NT2/D1 (cell line): ENCODE data around the gene UGT1A10.
A peak's percentile ranks its signal among the peaks of the same experiment; 100 is the strongest.
"Not testable (repeated sequence)": the region's sequence is repeated elsewhere in the genome, so short reads cannot be mapped to it uniquely, and the experiment has no call there.

Source experiments
- DNase-seq: peaks from one replicate; pipeline ENCODE4 v3.0.0-alpha.2; 2011; ENCODE audit warnings: low read depth, low spot score
- H3K27me3 ChIP-seq: 2 replicates; pipeline ENCODE4 v1.6.0; 2011; ENCODE audit warnings: mild to moderate bottlenecking; ENCODE audit not compliant: insufficient read length, insufficient read depth
- H3K36me3 ChIP-seq: 2 replicates; pipeline ENCODE4 v1.6.1; 2011; ENCODE audit warnings: mild to moderate bottlenecking, low read length, mixed read lengths; ENCODE audit not compliant: insufficient read depth, insufficient read length
- H3K4me1 ChIP-seq: 2 replicates; pipeline ENCODE4 v1.5.1; 2011; ENCODE audit not compliant: insufficient read depth, insufficient read length
- H3K4me3 ChIP-seq: 2 replicates; pipeline ENCODE4 v1.5.1; 2011; ENCODE audit warnings: low read depth; ENCODE audit not compliant: insufficient read length
- H3K9ac ChIP-seq: 2 replicates; pipeline ENCODE4 v1.6.0; 2011; ENCODE audit warnings: low read depth; ENCODE audit not compliant: insufficient read length
- H3K9me3 ChIP-seq: 2 replicates; pipeline ENCODE4 v1.5.1; 2011; ENCODE audit warnings: mild to moderate bottlenecking, low read length; ENCODE audit not compliant: insufficient read depth
- SUZ12 ChIP-seq: IDR thresholded peaks from 2 replicates; pipeline ENCODE4 v1.6.1; 2011; ENCODE audit not compliant: insufficient read length, insufficient read depth; ENCODE audit errors: extremely low read depth
- YY1 ChIP-seq: IDR thresholded peaks from 2 replicates; pipeline ENCODE4 v1.6.1; 2011; ENCODE audit not compliant: insufficient read length, insufficient read depth
- ZNF274 ChIP-seq: IDR thresholded peaks from 2 replicates; pipeline ENCODE4 v1.6.1; 2011; ENCODE audit warnings: mild to moderate bottlenecking, low read depth, low read length

UGT1A10 gene

DNA sequence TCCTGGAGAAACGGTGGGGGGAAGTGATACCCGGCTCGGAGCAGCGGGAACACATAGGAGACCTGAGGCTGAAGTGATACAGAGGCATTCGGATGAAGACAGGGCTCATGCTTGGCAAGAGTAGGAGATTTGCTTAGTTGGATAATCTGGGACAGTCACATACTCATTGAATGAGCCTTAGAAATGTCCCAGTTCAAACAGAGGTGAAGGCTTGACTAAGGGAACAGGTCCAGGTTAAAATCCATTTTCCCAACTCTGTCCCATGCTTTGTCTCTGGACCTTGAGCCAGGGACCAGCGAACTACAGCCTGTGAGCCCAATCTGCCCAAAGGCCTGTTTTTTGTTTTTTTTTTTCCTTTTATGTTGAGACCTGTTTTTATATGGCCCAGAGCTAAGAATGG is 57.7 kb downstream of the UGT1A10 start:
- TF ChIP-seq YY1 (no peak), ZNF274 (no peak), SUZ12 (no peak)
- Histone ChIP-seq H3K9ac (no peak overlapping the region), H3K27me3 (no peaks in the 10 kb centered on the region), H3K4me3 (no peak overlapping the region), H3K9me3 (no peaks in the 10 kb centered on the region; the same call in 1 of the 2 replicates), H3K4me1 (no peaks in the 10 kb centered on the region), H3K36me3 (no peaks in the 10 kb centered on the region)
- DNase-seq, result no peak

DNA sequence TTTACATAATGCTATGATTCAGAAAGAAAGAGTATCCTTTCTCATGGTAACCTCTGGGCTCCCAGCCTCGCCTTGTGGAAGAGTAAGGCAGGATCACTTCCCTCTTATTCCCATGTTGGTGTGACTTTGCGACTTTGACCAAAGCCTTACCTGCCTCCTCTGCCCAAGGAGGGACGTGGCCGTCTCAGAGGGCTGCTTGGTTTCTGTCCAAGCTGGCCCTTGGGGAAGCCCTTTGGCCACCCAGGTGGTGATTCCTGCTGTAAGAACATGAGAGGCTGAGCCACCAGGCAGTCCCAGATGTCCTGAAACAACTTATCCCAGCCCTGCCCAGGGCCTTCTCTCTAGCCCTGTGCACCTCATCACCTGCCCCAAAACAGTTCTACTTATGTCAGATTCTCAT is 62.5 kb downstream of the UGT1A10 start:
- H3K36me3 ChIP-seq, result no peaks in the 10 kb centered on the region
- no peaks in the 10 kb centered on the region for H3K9me3 ChIP-seq
- TF ChIP-seq YY1 (no peak), ZNF274 (no peak), SUZ12 (no peak)
- no peak overlapping the region for H3K9ac ChIP-seq
- H3K4me3 ChIP-seq, result no peak overlapping the region
- DNase-seq, result no peak
- H3K27me3 ChIP-seq, result no peaks in the 10 kb centered on the region
- H3K4me1 ChIP-seq, result no peaks in the 10 kb centered on the region

DNA sequence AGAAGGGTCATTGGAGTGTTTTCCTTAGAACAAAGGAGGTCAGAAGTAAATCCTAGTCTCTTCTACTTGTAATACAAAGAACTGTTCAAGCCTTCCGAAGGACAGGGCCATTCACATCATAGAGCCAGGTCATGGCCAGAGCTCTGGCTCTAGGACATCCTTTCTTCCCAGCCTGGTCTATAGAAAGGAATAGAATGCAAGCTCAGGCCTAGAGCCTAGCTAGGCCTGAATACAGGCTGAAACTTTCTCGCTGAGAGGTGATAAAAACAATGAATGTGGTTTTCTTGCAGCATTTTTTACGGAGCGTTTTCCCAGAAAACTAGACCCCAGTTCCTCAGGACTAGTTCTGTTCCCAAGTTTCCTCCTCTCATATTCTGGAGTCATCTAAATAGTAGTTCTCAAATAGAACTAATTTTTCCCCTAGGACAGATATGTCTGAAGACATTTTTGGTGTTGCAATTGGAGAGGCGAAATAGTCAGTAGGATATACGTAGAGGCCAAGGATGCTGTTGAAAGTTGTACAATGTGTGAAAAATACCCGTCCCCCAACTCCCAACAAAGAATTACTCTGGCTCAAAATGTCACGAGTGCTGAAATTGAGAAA is 63.3 kb downstream of the UGT1A10 start:
- no peaks in the 10 kb centered on the region for H3K4me1 ChIP-seq
- no peak overlapping the region for H3K9ac ChIP-seq
- H3K9me3 ChIP-seq, result no peaks in the 10 kb centered on the region
- H3K4me3 ChIP-seq, result no peak overlapping the region
- TF ChIP-seq ZNF274, result no peak
- no peak for TF ChIP-seq YY1
- no peak for TF ChIP-seq SUZ12
- H3K36me3 ChIP-seq, result no peaks in the 10 kb centered on the region
- DNase-seq, result no peak
- H3K27me3 ChIP-seq, result no peaks in the 10 kb centered on the region

DNA sequence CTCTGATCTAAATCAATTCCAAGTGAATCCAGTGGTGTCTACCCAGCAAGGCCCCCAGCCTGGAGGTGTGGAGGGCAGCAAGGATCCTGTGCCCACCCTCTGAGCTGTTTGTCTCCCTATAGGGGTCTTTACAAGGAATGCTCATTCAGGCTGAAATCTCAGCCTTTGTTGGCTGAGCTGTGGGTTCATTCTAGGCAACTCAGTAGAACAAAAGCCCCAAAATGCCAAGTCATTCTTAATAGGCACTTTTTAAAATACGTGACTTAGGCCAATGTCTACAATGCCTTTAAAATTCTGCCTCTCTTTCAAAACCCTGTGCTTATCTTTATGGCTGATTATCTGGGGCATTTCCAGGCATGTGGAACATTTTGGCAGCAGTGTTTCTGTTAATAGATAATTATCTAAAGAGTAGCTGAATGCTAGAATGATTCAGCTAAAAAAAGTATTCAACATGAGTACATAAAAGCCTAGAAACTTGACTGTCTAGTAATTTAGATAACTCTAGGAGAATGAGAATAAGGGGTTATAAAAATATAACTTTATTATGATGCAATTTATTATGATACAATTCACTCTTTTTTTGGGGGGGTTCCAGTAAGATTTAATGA is 63.9 kb downstream of the UGT1A10 start:
- H3K9me3 ChIP-seq, result no peaks in the 10 kb centered on the region
- no peak for TF ChIP-seq SUZ12
- no peak for TF ChIP-seq YY1
- no peak for TF ChIP-seq ZNF274
- no peaks in the 10 kb centered on the region for H3K27me3 ChIP-seq
- H3K4me3 ChIP-seq, result no peak overlapping the region
- peak; percentile 8 for DNase-seq
- H3K9ac ChIP-seq, result no peak overlapping the region
- H3K4me1 ChIP-seq, result no peaks in the 10 kb centered on the region
- no peaks in the 10 kb centered on the region for H3K36me3 ChIP-seq

DNA sequence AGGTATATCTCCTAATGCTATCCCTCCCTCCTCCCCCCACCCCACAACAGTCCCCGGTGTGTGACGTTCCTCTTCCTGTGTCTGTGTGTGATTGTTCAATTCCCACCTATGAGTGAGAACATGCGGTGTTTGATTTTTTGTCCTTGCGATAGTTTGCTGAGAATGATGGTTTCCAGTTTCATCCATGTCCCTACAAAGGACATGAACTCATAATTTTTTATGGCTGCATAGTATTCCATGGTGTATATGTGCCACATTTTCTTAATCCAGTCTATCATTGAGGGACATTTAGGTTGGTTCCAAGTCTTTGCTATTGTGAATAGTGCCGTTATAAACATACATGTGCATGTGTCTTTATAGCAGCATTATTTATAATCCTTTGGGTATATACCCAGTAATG is 64.6 kb downstream of the UGT1A10 start:
- H3K36me3 ChIP-seq, H3K4me1 ChIP-seq, H3K9me3 ChIP-seq, H3K27me3 ChIP-seq, H3K9ac ChIP-seq, DNase-seq, H3K4me3 ChIP-seq: not testable (repeated sequence)

DNA sequence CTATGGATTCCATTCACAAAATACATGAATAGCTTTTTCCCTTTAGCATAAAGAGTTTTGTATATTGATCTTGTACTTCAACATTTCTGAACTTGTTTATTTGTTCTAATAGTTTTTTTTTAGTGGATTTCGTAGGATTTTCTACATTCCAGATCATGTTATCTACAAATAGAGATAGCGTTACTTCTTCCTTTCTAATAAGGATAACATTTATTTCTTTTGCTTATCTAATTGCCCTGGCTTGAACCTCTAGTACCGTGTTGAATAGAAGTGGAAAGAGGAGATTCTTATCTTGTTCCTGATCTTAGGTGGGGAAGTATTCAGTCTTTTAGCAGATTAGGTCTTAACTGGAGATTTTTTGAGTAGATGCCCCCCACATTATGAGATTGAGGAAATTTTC is 66.0 kb downstream of the UGT1A10 start:
- no peaks in the 10 kb centered on the region for H3K4me1 ChIP-seq
- H3K27me3 ChIP-seq, result no peaks in the 10 kb centered on the region
- no peak overlapping the region for H3K9ac ChIP-seq
- DNase-seq, result no peak
- H3K36me3 ChIP-seq, result no peaks in the 10 kb centered on the region
- no peak overlapping the region for H3K4me3 ChIP-seq
- TF ChIP-seq YY1, result no peak
- TF ChIP-seq ZNF274, result no peak
- no peak for TF ChIP-seq SUZ12
- no peaks in the 10 kb centered on the region for H3K9me3 ChIP-seq

DNA sequence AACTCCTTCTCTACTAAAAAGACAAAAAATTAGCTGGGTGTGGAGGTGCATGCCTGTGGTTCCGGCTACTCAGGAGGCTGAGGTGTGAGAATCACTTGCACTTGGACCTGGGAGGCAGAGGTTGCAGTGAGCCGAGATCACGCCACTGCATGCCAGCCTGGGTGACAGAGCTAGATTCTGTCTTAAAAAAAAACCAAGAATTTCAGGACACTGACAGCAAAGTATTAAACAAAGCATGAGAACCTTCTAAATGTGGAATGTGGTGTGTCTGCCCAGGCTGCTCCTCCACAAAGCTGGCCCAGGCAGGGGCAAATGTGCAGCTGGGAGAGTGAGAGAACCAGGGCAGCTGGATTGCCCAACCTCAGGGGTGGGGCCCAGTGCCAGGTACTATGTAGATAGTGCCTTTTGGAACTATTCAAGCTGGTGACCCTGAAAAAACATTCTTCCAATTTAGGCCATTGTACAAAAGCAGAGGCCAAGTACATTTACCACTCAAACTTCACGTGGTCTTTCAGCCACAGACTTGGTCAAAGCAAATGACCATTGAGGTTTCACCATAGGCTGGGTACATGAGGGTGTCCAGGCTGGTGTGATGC is 69.8 kb downstream of the UGT1A10 start:
- H3K4me1 ChIP-seq, result no peaks in the 10 kb centered on the region
- no peak for DNase-seq
- no peaks in the 10 kb centered on the region for H3K36me3 ChIP-seq
- no peaks in the 10 kb centered on the region for H3K27me3 ChIP-seq
- no peak overlapping the region for H3K9ac ChIP-seq
- TF ChIP-seq YY1 (no peak), ZNF274 (no peak), SUZ12 (no peak)
- no peaks in the 10 kb centered on the region for H3K9me3 ChIP-seq
- no peak overlapping the region for H3K4me3 ChIP-seq
